B cell (primary cell): ENCODE measurements around the gene CELF6. TPM values are rescaled to one million over a fixed set of nuclear protein-coding genes. Genes with fewer than 3 reads are reported as not detected.
"Not testable (repeated sequence)": the region's sequence is repeated elsewhere in the genome, so short reads cannot be mapped to it uniquely, and the experiment has no call there.

Source experiments
- ATAC-seq: fragments of 200-7000 bp; cut with Tn5 transposase; one replicate; pipeline ENCODE4 v1.10.0; 2021; ENCODE audit warnings: low read depth, mild to moderate bottlenecking, moderate number of reproducible peaks, moderate library complexity
- CTCF ChIA-PET: fragments of 350-600 bp; sonication (Branson Sonifier 250); formaldehyde crosslinking; loops from one replicate; lab custom pipeline; 2021; ENCODE audit warnings: antibody characterized with exemption, inconsistent platforms; lab: Charles Lee
- POLR2A ChIA-PET: fragments of 350-600 bp; sonication (Branson Sonifier 250); formaldehyde crosslinking; loops from one replicate; lab custom pipeline; 2021; ENCODE audit warnings: antibody characterized with exemption; lab: Charles Lee
- DNase-seq: peaks from one replicate; pipeline ENCODE4 v3.0.0; 2013
- H2AFZ ChIP-seq: 2 replicates; pipeline ENCODE4 v1.6.1; 2012; ENCODE audit warnings: mild to moderate bottlenecking, low read depth, low read length; ENCODE audit not compliant: insufficient read depth, poor library complexity, severe bottlenecking
- H3K27ac ChIP-seq, 2 donors: 1 replicate in 1 of 2; 2 replicates in 1 of 2; pipeline ENCODE4 v1.5.1; 2012 to 2013; ENCODE audit warnings: low read length in 2 of 2, mild to moderate bottlenecking in 2 of 2, moderate library complexity in 1 of 2
- H3K27me3 ChIP-seq, 4 experiments: fragments of 200-600 bp in 1 of 4; sonication (generic) in 1 of 4; replicated peaks in 1 of 4; 1 replicate in 2 of 4; 2 replicates in 2 of 4; pipeline versions ENCODE4 v1.6.1 to v1.7.0; 2013 to 2016; ENCODE audit warnings: low read length in 3 of 4, mild to moderate bottlenecking in 2 of 4, mixed read lengths in 1 of 4, moderate library complexity in 1 of 4; ENCODE audit not compliant: insufficient read depth in 4 of 4, control insufficient read depth in 3 of 4; ENCODE audit errors: control extremely low read depth in 1 of 4
- H3K36me3 ChIP-seq, 2 experiments: replicated peaks in 1 of 2; 1 replicate in 1 of 2; 2 replicates in 1 of 2; pipeline versions ENCODE4 v1.6.1 to v1.7.1; 2013; ENCODE audit warnings: low read length in 1 of 2; ENCODE audit not compliant: insufficient read depth in 2 of 2, control insufficient read depth in 1 of 2; ENCODE audit errors: control extremely low read depth in 1 of 2, extremely low read depth in 1 of 2
- H3K4me1 ChIP-seq, 2 donors: fragments of 200-600 bp in 1 of 2; sonication (generic) in 1 of 2; 1 replicate in 1 of 2; 2 replicates in 1 of 2; pipeline versions ENCODE4 v1.5.1 to v1.6.1; 2013 to 2017; ENCODE audit warnings: low read length in 2 of 2; ENCODE audit not compliant: control insufficient read depth in 2 of 2, insufficient read depth in 2 of 2
- H3K4me2 ChIP-seq: replicated peaks from 2 replicates; pipeline ENCODE3; 2012; ENCODE audit warnings: mild to moderate bottlenecking, low read depth, low read length; ENCODE audit not compliant: poor library complexity, severe bottlenecking
- H3K4me3 ChIP-seq, 5 experiments: fragments of 200-600 bp in 1 of 5; sonication (generic) in 1 of 5; 1 replicate in 3 of 5; 2 replicates in 2 of 5; pipeline versions ENCODE4 v1.5.1 to v1.7.0; 2011 to 2016; ENCODE audit warnings: low read length in 4 of 5, mild to moderate bottlenecking in 4 of 5, low read depth in 2 of 5, control low read depth in 1 of 5, moderate library complexity in 1 of 5; ENCODE audit not compliant: insufficient read depth in 1 of 5; ENCODE audit errors: control extremely low read depth in 1 of 5, extremely low read depth in 1 of 5
- H3K79me2 ChIP-seq: fragments of 200-600 bp; sonication (generic); one replicate; pipeline ENCODE4 v1.6.0; 2016; ENCODE audit warnings: low read length; ENCODE audit not compliant: control insufficient read depth, insufficient read depth
- H3K9ac ChIP-seq: fragments of 200-600 bp; sonication (generic); 2 replicates; pipeline ENCODE4 v1.6.1; 2017; ENCODE audit warnings: mild to moderate bottlenecking, low read length, moderate library complexity
- H3K9me3 ChIP-seq, 3 donors: one replicate each; pipeline versions ENCODE4 v1.6.1 to v1.7.1; 2013; ENCODE audit warnings: low read length in 2 of 3; ENCODE audit not compliant: control insufficient read depth in 2 of 3, insufficient read depth in 1 of 3; ENCODE audit errors: control extremely low read depth in 1 of 3
- H4K20me1 ChIP-seq: 2 replicates; pipeline ENCODE4 v1.6.0; 2012; ENCODE audit warnings: mild to moderate bottlenecking, low read length; ENCODE audit not compliant: insufficient read depth, control insufficient read depth, poor library complexity, severe bottlenecking
- H3K27ac Mint-ChIP-seq: one replicate; pipeline ENCODE4 v1.8.0; 2021; ENCODE audit warnings: mixed read lengths
- H3K27me3 Mint-ChIP-seq: one replicate; pipeline ENCODE4 v1.8.0; 2021; ENCODE audit warnings: mixed read lengths
- H3K4me1 Mint-ChIP-seq: one replicate; pipeline ENCODE4 v1.8.0; 2021; ENCODE audit warnings: mixed read lengths
- H3K4me3 Mint-ChIP-seq: one replicate; pipeline ENCODE4 v1.8.0; 2021; ENCODE audit warnings: mixed read lengths
- H3K9me3 Mint-ChIP-seq: one replicate; pipeline ENCODE4 v1.8.0; 2022; ENCODE audit warnings: mixed read lengths; ENCODE audit not compliant: insufficient read depth
- CTCF ChIP-seq: fragments of 200-600 bp; IDR thresholded peaks from one replicate; pipeline ENCODE4 v1.8.0; 2022; ENCODE audit warnings: antibody characterized with exemption, mild to moderate bottlenecking
- EZH2 ChIP-seq: IDR thresholded peaks from 2 replicates; pipeline ENCODE4 v1.6.1; 2012; ENCODE audit warnings: borderline replicate concordance, low read depth, mild to moderate bottlenecking, moderate library complexity, low read length; ENCODE audit not compliant: insufficient read depth, poor library complexity, severe bottlenecking
- WGBS: methylation state at CpG from one replicate; pipeline ENCODE4 v1.1.5; 2013; ENCODE audit warnings: missing lambda C conversion rate; ENCODE audit not compliant: insufficient coverage; 5-methylcytosine and 5-hydroxymethylcytosine counted together
- intact Hi-C: fragments of 100-400 bp; cut with micrococcal nuclease; formaldehyde crosslinking; loops from one replicate; pipeline ENCODE4 v1.10.0; 2022
- polyA plus RNA-seq: library from polyadenylated mRNA; depleted of rRNA; stranded (reverse); fragments of >200 nt; gene quantifications from 2 replicates; pipeline ENCODE4 v1.2.3, GENCODE V29; 2012
- total RNA-seq, 2 donors: library from RNA; stranded (reverse); fragments of 120-200 nt in 1 of 2; gene quantifications; 1 replicate in 1 of 2; 2 replicates in 1 of 2; pipeline versions ENCODE4 v1.2.3 to v1.2.4, GENCODE V29; 2013 to 2022

Gene CELF6
- total and polyA plus RNA-seq, 2 donors (not counting 1 experiment from before 2014, with no cell fraction given) = 5.3 to 8.5 TPM

GRCh38 chr15:72278737-72279136 lies 41.2 kb downstream of the CELF6 start:
- Histone ChIP-seq H3K9ac (no peak overlapping the region), H3K9me3 (no peaks in the 10 kb centered on the region), H2AFZ (no peak overlapping the region), H3K4me2 (no peak overlapping the region), H3K36me3 (no peaks in the 10 kb centered on the region), H3K4me3 (no peak overlapping the region), H3K4me1 (no peaks in the 10 kb centered on the region), H3K27ac (no peak overlapping the region), H3K27me3 (no peaks in the 10 kb centered on the region), H4K20me1 (no peaks in the 10 kb centered on the region), H3K79me2 (no peaks in the 10 kb centered on the region)
- no peak overlapping the region for H3K27ac Mint-ChIP-seq
- peaks cover 5% of the 10 kb centered on the region for H3K4me1 Mint-ChIP-seq
- no peak overlapping the region for H3K4me3 Mint-ChIP-seq
- POLR2A ChIA-PET = no interaction called here
- TF ChIP-seq CTCF = no peak
- no peak for TF ChIP-seq EZH2
- no peak for ATAC-seq
- no CpG with 5 or more reads among the region's 1 CpG for WGBS
- CTCF ChIA-PET = no interaction called here
- no peaks in the 10 kb centered on the region for H3K9me3 Mint-ChIP-seq
- no peak for DNase-seq
- no peaks in the 10 kb centered on the region for H3K27me3 Mint-ChIP-seq
- intact Hi-C loops = no loop called here

- no peak overlapping the region for H3K4me2 ChIP-seq
- CTCF ChIA-PET = interaction anchor here (1.1 kb wide), 1 partner anchor 76 kb away, joined by 3 read pairs; no protein-coding TSS in a partner anchor
- no peak overlapping the region for H3K4me3 ChIP-seq
- peaks cover 14 to 18% of the 10 kb centered on the region in 2 donors for H3K4me1 ChIP-seq
- no peaks in the 10 kb centered on the region for H3K9me3 Mint-ChIP-seq
- H3K27ac Mint-ChIP-seq = no peak overlapping the region
- H3K27ac ChIP-seq = no peak overlapping the region
- intact Hi-C loops = no loop called here
- POLR2A ChIA-PET = no interaction called here
- no peaks in the 10 kb centered on the region for H3K36me3 ChIP-seq
- H3K27me3 Mint-ChIP-seq = no peaks in the 10 kb centered on the region
- H3K79me2 ChIP-seq = peaks cover 5% of the 10 kb centered on the region
- H3K4me3 Mint-ChIP-seq = no peak overlapping the region
- no peak overlapping the region for H3K9ac ChIP-seq
- DNase-seq = no peak
- no peak for TF ChIP-seq EZH2
- no peak for TF ChIP-seq CTCF
- no peaks in the 10 kb centered on the region for H3K27me3 ChIP-seq
- H3K4me1 Mint-ChIP-seq = peaks cover 23% of the 10 kb centered on the region
- peaks cover 2% of the 10 kb centered on the region for H4K20me1 ChIP-seq
- ATAC-seq = no peak
- H2AFZ ChIP-seq = no peak overlapping the region
- no peaks in the 10 kb centered on the region for H3K9me3 ChIP-seq
These were observed 43.6 kb downstream of the CELF6 start for GRCh38 chr15:72276326-72276700.

GRCh38 chr15:72275635-72276325 lies 44.2 kb downstream of the CELF6 start:
- H3K4me2 ChIP-seq, H3K27ac Mint-ChIP-seq, H3K36me3 ChIP-seq, H3K9ac ChIP-seq, H3K79me2 ChIP-seq, H2AFZ ChIP-seq, H3K4me3 Mint-ChIP-seq, H3K9me3 Mint-ChIP-seq, H3K9me3 ChIP-seq, H4K20me1 ChIP-seq, POLR2A ChIA-PET, ATAC-seq, H3K27ac ChIP-seq, H3K4me3 ChIP-seq, DNase-seq, H3K27me3 ChIP-seq, intact Hi-C loops, H3K27me3 Mint-ChIP-seq: not testable (repeated sequence)
- peaks cover 16 to 23% of the 10 kb centered on the region in 2 donors for H3K4me1 ChIP-seq
- H3K4me1 Mint-ChIP-seq = peaks cover 28% of the 10 kb centered on the region
- CTCF ChIA-PET = interaction anchor here (0.5 to 1.1 kb wide), 2 partner anchors 37 to 76 kb away, joined by 3 read pairs; no protein-coding TSS in a partner anchor
